ACC112 (cell line): Measurements from ENCODE around the gene GRIK4.

ENCODE experiments used
- H2AFZ ChIP-seq: fragments of 200-600 bp; sonication (generic); one replicate; pipeline ENCODE4 v1.6.0; 2017; ENCODE audit warnings: antibody characterized with exemption, low read length; ENCODE audit not compliant: unreplicated experiment
- H3K27ac ChIP-seq: fragments of 200-600 bp; sonication (generic); 2 replicates; pipeline ENCODE4 v1.5.1; 2014; ENCODE audit warnings: low read depth, mild to moderate bottlenecking, antibody characterized with exemption, low read length, moderate library complexity
- H3K27me3 ChIP-seq: fragments of 200-600 bp; sonication (generic); 2 replicates; pipeline ENCODE4 v1.6.1; 2014; ENCODE audit warnings: mild to moderate bottlenecking, antibody characterized with exemption, low read length, moderate library complexity, mixed read lengths; ENCODE audit not compliant: insufficient read depth
- H3K36me3 ChIP-seq: fragments of 200-600 bp; sonication (generic); 2 replicates; pipeline ENCODE4 v1.6.1; 2016; ENCODE audit warnings: mild to moderate bottlenecking, antibody characterized with exemption, low read length, moderate library complexity, mixed read lengths; ENCODE audit not compliant: insufficient read depth
- H3K4me1 ChIP-seq: fragments of 200-600 bp; sonication (generic); one replicate; pipeline ENCODE4 v1.6.1; 2016; ENCODE audit warnings: low read length, mixed read lengths; ENCODE audit not compliant: insufficient read depth, unreplicated experiment, control insufficient read depth
- H3K4me3 ChIP-seq: fragments of 200-600 bp; sonication (generic); 2 replicates; pipeline ENCODE4 v1.5.1; 2014; ENCODE audit warnings: mild to moderate bottlenecking, low read depth, low read length
- H3K79me2 ChIP-seq: fragments of 200-600 bp; sonication (generic); one replicate; pipeline ENCODE4 v1.6.0; 2016; ENCODE audit warnings: low read length; ENCODE audit not compliant: control insufficient read depth, unreplicated experiment, insufficient read depth

Gene GRIK4

GRCh38 chr11:120869097-120869496, 357.5 kb downstream of the GRIK4 start:
- H3K36me3 ChIP-seq: no peaks in the 10 kb centered on the region
- H2AFZ ChIP-seq: no peak overlapping the region
- no peak overlapping the region for H3K27ac ChIP-seq
- peaks cover 3% of the 10 kb centered on the region for H3K27me3 ChIP-seq
- H3K4me3 ChIP-seq: no peak overlapping the region
- H3K79me2 ChIP-seq: no peaks in the 10 kb centered on the region
- H3K4me1 ChIP-seq: no peaks in the 10 kb centered on the region

- no peaks in the 10 kb centered on the region for H3K79me2 ChIP-seq
- no peak overlapping the region for H3K27ac ChIP-seq
- no peaks in the 10 kb centered on the region for H3K4me1 ChIP-seq
- H3K36me3 ChIP-seq: no peaks in the 10 kb centered on the region
- peaks cover 3% of the 10 kb centered on the region for H3K27me3 ChIP-seq
- H2AFZ ChIP-seq: no peak overlapping the region
- no peak overlapping the region for H3K4me3 ChIP-seq
Measured at GRCh38 chr11:120869516-120870011, 358.0 kb downstream of the GRIK4 start.

- Histone ChIP-seq H3K79me2 (no peaks in the 10 kb centered on the region), H3K27me3 (no peaks in the 10 kb centered on the region; the same call in none of the 2 replicates), H3K4me3 (no peak overlapping the region), H3K27ac (no peak overlapping the region), H3K4me1 (no peaks in the 10 kb centered on the region), H2AFZ (no peak overlapping the region), H3K36me3 (no peaks in the 10 kb centered on the region)
Measured at GRCh38 chr11:120871194-120871593, 359.6 kb downstream of the GRIK4 start.

GRCh38 chr11:120871924-120872323, 360.4 kb downstream of the GRIK4 start:
- H3K27me3 ChIP-seq: no peaks in the 10 kb centered on the region; the same call in none of the 2 replicates
- H3K4me3 ChIP-seq: no peak overlapping the region
- H3K79me2 ChIP-seq: no peaks in the 10 kb centered on the region
- H3K27ac ChIP-seq: no peak overlapping the region
- H3K4me1 ChIP-seq: no peaks in the 10 kb centered on the region
- H3K36me3 ChIP-seq: no peaks in the 10 kb centered on the region
- no peak overlapping the region for H2AFZ ChIP-seq

- H3K27me3 ChIP-seq: peaks cover 12% of the 10 kb centered on the region
Measured at GRCh38 chr11:120873966-120874735, 362.6 kb downstream of the GRIK4 start.

GRCh38 chr11:120875986-120876385, 364.4 kb downstream of the GRIK4 start:
- H3K4me1 ChIP-seq: no peaks in the 10 kb centered on the region
- no peak overlapping the region for H3K4me3 ChIP-seq
- no peak overlapping the region for H3K27ac ChIP-seq
- no peaks in the 10 kb centered on the region for H3K79me2 ChIP-seq
- no peaks in the 10 kb centered on the region for H3K36me3 ChIP-seq
- peaks cover 21% of the 10 kb centered on the region; the same call in 1 of the 2 replicates for H3K27me3 ChIP-seq
- no peak overlapping the region for H2AFZ ChIP-seq

More at GRCh38 chr11:120873966-120874735, 362.6 kb downstream of the GRIK4 start:
- no peaks in the 10 kb centered on the region for H3K4me1 ChIP-seq
- no peak overlapping the region for H2AFZ ChIP-seq
- H3K36me3 ChIP-seq: no peaks in the 10 kb centered on the region
- H3K4me3 ChIP-seq: no peak overlapping the region
- no peaks in the 10 kb centered on the region for H3K79me2 ChIP-seq
- no peak overlapping the region for H3K27ac ChIP-seq

- Histone ChIP-seq H3K27me3 (peaks cover 34% of the 10 kb centered on the region), H3K4me1 (no peaks in the 10 kb centered on the region), H3K36me3 (no peaks in the 10 kb centered on the region), H2AFZ (no peak overlapping the region), H3K4me3 (no peak overlapping the region), H3K79me2 (no peaks in the 10 kb centered on the region), H3K27ac (no peak overlapping the region)
Measured at GRCh38 chr11:120877746-120878365, 366.3 kb downstream of the GRIK4 start.

GRCh38 chr11:120878781-120879180, 367.2 kb downstream of the GRIK4 start:
- Histone ChIP-seq H3K4me1 (no peaks in the 10 kb centered on the region), H3K27me3 (peaks cover 34% of the 10 kb centered on the region), H3K4me3 (no peak overlapping the region), H3K27ac (no peak overlapping the region), H3K36me3 (no peaks in the 10 kb centered on the region), H3K79me2 (no peaks in the 10 kb centered on the region), H2AFZ (no peak overlapping the region)

- H3K27ac ChIP-seq: no peak overlapping the region
- H3K4me1 ChIP-seq: no peaks in the 10 kb centered on the region
- no peak overlapping the region for H3K4me3 ChIP-seq
- no peaks in the 10 kb centered on the region for H3K79me2 ChIP-seq
- H3K36me3 ChIP-seq: no peaks in the 10 kb centered on the region
- H3K27me3 ChIP-seq: peaks cover 34% of the 10 kb centered on the region
- H2AFZ ChIP-seq: no peak overlapping the region
Measured at GRCh38 chr11:120880498-120881175, 369.1 kb downstream of the GRIK4 start.

GRCh38 chr11:120881596-120881995, 370.0 kb downstream of the GRIK4 start:
- no peak overlapping the region for H2AFZ ChIP-seq
- peaks cover 39% of the 10 kb centered on the region for H3K27me3 ChIP-seq
- H3K4me1 ChIP-seq: no peaks in the 10 kb centered on the region
- no peaks in the 10 kb centered on the region for H3K36me3 ChIP-seq
- H3K79me2 ChIP-seq: no peaks in the 10 kb centered on the region
- no peak overlapping the region for H3K27ac ChIP-seq
- no peak overlapping the region for H3K4me3 ChIP-seq
